Suppressor macrophage (primary cell): ENCODE measurements around the gene HOXA3.

Experiments used
- DNase-seq, 4 experiments: peaks; one replicate each; pipeline ENCODE4 v3.0.0-alpha.2; 2020 to 2022

Gene HOXA3

DNA sequence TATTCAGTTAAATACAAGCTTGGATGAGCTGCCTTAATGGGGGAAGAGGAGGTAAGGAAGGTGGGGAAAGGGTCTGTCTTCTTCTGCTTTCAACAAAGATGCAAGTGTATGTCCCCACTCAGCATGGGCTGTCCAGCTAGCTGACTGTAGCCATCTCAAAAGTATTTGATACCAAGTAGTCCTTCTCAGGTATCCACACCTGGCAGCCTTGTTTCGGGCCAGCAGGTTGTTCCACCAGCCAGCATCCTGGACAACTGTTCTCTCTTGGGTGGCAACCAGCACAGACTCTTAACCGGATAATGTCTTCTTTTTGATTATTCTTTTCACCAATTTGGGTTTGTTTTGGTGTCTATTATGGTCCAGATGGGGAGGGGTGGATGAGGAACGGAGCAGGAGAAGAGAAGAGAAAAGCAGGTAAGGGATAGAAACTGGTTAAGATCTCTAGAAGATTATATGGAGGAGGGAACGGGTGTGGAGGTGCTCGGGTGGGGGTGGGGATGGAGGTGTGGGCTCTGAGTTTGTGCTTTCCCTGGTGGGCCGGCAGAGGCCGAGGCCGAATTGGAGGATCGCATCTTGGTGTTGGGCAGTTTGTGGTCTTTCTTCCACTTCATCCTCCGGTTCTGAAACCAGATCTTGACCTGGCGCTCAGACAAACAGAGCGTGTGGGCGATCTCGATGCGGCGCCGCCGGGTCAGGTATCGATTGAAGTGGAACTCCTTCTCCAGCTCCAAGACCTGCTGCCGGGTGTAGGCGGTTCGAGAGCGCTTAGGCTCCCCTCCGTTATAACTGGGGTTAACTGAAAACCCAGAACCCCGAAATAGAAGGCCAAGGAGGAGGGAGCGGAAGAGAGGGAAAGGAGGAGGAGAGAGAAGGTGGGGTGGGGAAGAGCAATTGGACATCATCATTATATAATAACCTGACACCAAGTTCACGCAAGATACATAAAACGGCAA is 23.3 kb downstream of the HOXA3 start:
- no peak for DNase-seq

DNA sequence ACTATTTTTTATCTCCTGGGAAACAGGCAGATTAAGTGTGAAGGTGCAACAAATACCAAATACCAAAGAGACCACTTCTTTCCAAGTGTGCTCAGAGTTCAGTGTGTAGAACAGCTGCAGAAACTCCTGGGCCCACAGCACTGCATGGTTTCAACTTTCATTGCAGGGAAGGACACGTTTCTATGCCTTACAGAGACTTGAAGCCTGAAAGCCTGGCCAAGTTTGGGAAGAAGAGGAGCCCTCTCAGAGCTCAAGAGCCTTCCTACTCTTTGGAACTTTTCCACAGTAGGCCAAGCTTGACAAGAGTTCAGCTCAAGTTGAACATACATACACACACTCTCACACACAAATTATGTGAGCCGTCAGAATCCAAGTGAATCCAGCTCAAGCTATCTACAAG is 24.3 kb downstream of the HOXA3 start:
- DNase-seq = no peak

- no peak for DNase-seq
These were observed 25.6 kb downstream of the HOXA3 start for GRCh38 chr7:27126596-27127327.

DNA sequence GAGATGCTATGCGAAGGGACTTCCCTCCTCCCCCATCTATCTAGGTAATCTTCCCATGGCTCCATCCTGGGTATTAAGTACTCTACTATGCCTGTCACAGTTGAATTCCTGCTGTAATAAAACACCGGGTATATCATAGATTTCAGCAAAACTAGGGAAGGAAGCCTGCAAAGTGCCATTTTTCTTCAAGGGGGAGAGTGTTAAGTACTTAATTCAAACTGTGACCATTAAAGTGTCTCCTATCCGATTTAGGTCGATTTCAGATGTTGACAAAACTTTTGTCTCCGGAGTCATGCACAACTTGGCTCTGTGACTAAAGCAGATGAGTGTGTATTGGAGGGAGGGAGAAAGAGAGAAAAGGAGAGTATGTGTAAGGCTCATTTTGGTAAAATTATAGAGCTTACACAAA is 26.4 kb downstream of the HOXA3 start:
- no peak for DNase-seq

GRCh38 chr7:27124902-27125689 is 27.3 kb downstream of the HOXA3 start:
- DNase-seq = no peak

DNA sequence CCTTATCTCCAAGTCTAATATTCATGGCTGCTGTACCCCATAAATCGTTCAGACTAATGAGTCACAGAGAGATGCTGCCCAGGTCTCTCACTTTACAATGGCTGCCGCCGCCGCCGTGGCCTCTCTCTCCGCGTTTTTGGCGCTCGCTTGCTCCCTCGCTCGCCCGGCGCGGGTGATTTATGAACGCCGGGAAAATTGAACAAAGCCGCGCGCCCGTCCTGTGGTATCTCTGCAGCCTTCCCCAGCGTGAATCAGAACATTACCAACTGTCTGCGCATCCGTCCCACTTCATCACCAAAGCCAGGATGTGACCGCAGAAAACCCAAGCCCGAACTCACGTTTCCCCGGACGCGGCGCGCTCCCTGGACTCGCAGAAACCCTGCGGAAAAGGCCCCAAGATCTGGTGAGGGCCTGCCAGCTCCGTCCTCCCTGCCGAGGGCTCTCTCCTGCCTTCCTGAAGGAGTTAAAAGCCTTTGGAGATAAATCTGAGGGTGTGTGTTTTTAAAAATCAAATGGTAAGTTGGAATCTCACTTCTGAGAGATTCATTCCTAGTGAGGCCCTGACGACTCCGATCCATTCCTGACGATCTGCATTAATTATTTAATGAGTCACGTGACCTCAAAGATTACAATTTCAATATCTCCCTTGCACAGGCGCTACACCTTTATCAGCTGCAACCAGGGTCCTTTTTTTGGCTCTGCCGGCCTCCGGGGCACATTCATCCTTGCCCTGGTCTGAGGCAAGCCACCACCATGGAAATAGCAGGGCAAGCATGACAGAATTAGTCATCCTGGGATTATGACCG is 28.1 kb downstream of the HOXA3 start:
- DNase-seq = no peak

DNA sequence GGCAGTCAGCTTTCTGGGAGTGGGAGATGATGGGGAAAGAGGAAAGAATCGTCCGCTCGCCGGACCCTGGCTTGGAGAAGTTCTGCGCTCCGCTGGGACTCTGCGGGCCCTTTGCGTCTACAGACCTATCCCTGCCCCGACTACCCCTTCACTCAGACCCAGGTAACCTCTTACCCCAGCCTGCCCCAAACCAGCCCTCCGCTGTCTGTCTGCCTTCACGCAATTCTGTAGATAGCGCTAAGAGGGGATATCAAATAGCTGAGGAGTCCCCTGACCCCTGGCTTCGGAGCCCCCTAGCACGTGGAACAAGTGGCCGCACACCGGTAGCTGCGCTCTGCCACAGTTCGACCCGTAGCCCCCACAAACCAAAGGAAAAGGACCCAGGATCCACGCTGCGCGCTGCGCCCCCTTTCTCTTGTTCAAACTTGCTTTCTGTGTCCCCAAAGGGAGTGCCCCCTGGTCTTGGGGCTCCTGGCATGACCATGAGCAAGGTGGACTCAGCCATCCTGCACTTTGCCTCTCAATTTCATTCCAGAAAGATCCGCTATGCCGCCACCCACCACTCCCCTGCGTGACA is 28.8 kb downstream of the HOXA3 start:
- no peak for DNase-seq

DNA sequence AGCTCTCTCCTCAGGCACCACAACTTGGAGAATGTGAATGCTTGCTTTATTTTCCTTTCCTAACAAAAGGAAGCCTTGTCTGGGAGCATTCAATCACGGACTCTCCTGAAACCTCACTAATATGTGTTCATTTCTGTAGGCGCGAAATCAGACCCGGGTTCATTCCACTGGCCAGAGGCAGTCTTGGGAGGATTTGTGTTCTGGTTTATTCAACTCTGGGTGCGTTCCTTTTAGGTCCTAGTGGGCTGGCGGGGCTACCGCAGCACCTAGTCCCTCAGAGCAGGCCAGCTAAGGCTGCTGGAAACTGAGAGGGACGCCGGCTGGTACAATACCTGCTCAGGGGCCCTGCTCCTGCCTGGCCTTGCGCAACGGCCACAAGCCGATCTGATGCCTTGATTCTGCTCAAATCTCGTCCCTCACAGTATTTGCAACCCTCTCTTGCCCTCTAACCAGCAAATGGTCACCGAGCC is 29.3 kb downstream of the HOXA3 start:
- DNase-seq = no peak

DNA sequence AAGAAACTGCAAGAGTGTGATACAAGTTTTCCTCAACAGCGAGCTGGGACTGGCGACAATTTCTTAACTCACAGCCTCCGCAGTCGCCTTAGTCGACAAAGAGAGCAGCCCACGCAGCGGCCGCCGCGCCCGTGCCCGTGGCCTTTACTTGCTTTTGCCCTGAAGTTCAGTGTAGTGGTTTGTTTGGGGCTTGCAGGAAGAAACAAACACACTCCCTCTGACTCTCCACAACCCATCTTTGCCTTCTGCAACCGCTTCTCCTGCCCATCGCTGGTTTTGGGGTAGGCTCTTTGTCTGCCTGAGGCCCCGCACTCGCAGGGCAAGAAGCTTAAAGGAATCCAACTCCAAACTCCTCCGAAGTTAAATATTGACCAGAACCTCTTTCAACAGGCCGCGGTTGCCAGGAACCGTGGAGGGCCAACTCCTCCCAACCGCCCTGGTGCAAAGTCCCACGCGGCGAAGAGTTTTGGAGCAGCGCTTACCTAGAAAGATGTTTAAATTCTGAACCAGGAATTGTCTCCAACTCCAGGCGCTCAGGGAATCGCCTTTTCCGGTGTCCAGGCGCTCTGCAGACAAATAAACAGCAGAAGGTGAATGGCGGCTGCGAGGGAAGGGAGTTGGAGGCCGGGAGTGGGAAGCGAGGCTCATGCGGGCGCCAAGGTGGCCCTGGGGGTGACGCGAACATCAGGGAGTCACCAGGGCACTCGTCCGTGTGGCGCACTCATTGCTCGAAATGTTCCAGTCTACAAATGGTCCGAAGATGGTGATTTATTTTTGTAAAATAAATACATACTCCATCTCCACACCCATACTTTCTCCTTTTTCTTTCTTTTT is 30.1 kb downstream of the HOXA3 start:
- DNase-seq = no peak

DNA sequence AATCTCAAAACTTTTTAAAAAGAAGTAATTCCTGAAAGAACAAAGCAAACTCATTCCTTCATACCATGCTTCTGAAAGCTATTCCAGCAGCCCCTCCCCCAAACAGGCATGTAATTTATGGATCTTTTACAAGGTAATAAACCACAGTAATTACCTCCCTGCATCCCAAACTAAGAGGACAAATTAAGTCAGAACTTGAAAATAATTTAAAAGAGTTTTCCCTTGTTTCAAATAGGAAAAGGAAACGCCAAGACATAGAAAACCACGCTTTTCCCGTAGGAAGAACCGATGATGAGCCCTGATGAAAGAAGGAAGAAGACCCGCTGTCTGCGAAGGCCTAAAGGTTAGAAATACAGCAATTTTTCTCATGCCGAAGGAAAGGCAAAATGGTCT is 30.7 kb downstream of the HOXA3 start:
- no peak for DNase-seq

GRCh38 chr7:27119412-27119911 is 32.9 kb downstream of the HOXA3 start:
- DNase-seq = no peak

DNA sequence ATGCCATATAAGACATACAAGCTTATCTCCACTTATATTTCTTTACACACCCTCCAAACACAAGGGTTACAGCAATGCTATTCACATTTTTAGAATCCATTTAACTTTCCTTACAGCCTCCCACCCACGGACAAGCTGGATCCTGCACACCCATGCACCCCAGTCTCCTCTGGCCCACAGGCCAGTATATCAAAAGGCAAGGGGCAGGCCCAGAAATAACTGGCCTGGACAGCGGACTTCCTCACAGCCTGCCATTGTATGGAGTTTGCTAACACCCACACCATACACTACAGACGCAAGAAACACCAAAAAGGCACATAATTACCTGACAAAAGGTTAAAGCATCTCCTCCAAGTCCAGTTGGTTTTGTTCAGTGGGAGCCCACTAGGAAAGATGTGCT is 33.8 kb downstream of the HOXA3 start:
- no peak for DNase-seq

GRCh38 chr7:27117887-27118491 is 34.4 kb downstream of the HOXA3 start:
- DNase-seq = no peak

DNA sequence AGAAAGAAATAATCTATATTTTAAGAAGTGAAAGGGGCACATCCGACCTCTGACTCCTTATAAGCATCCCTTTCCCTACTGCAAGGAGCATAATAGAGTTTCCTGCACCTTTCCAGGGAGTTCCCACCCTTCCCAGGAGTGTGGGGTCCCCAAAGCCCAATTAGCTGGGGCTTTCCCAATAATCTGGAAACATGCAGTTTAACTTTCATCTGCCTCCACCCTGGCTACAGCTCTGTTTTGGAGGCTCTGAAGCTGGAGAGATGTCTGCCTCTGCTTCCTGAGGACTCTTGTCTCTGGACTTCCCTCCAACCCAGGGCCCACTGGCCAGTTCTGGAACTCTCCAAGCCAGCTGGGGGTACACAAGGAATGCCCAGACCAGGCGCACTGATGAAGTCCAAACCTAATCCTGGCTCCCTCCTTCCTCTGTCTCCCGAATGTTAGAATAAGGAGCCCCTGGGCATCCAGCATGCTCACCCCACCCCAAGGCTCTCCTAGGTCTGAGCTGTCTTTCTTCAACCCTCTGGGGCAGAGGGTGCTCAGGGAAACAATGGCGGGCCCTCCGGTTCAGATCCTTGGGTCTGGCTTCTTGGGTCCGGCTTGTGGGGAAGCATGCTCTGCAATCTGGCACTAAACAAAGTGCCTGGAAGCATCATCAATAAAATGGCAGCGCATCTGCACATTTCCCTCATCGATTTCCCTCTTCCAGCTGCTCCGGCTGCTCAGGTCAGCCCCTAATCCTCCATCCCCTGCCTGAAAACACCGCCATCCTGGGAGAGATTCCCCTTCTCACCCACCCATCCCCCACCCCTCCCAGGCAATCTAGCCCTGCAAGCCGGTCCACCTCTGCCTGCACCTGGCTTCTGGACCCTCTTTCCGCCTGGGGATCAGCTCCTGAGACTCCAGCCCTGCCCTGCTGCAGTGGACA is 35.2 kb downstream of the HOXA3 start:
- DNase-seq = no peak

DNA sequence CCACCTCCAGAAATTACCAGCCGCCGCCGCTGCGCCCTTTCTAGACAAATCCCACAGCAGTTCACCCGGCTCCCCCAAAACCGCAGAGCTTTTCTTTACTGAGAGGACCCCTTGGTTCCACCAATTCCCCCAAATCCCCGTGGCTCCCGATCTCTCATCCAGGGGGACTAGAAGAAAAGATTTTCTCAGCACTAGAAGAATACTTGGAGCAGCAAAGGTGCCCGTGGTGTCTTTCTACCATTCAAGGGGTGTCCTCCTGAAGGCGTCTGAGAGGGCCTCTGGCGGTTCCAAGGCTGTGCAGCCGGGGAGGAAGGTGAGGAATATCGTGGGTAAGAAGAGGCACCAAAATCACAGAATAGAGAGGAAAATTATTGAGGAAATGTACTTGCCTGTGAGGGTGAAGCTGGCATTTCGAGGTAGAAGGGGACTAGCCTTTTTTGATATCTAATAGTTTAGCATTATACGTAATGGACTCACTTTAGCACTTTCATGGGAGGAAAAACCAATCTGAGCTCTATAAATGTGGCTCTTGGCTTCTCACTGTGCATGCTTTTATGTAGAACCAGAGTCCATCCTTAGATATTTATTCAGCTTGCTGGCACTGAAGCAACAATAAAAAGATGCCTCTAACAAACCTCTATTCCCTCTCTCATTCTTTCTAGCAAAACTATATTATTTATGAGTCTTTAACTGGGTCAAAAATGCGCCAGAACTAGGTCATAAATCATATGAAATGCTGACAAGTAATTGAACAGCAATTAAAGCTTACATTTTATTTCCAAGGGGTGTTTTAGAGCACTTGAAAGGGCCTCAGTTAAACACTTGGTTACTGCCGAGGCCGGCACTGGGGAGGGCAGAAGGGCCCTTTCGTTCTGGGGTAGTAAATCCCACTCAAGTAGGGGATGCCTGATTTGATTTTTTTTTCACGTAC is 36.1 kb downstream of the HOXA3 start:
- DNase-seq = no peak

- no peak for DNase-seq
These were observed 37.0 kb downstream of the HOXA3 start for GRCh38 chr7:27115221-27116026.

GRCh38 chr7:27114881-27115220 is 37.5 kb downstream of the HOXA3 start:
- DNase-seq = no peak
